Medulla oblongata (tissue), 1 donor: ENCODE results near the gene FTHL17.

Source experiments
- DNase-seq: peaks from one replicate; pipeline ENCODE4 v3.0.0-alpha.2; 2015; ENCODE audit errors: extremely low spot score

FTHL17 gene

GRCh38 chrX:31038575-31039326 lies 33.1 kb downstream of the FTHL17 start:
- peak; percentile 42 for DNase-seq

GRCh38 chrX:31036895-31037294 lies 34.9 kb downstream of the FTHL17 start:
- peak; percentile 46 for DNase-seq

GRCh38 chrX:31027351-31027750 lies 44.5 kb downstream of the FTHL17 start:
- DNase-seq = no peak

- DNase-seq = no peak
These were observed 47.0 kb downstream of the FTHL17 start for GRCh38 chrX:31024866-31025265.

GRCh38 chrX:31021537-31021936 lies 50.3 kb downstream of the FTHL17 start:
- DNase-seq = no peak
